ENCODE data around the gene GALM. TPM values are rescaled to one million over a fixed set of nuclear protein-coding genes. Genes with fewer than 3 reads are reported as not detected.

Gene GALM
- total and polyA plus RNA-seq, 2 of the 13 experiments (the other 11 are each of a cell fraction or from before 2014, with no cell fraction given): 65.5 to 90.0 TPM

DNA sequence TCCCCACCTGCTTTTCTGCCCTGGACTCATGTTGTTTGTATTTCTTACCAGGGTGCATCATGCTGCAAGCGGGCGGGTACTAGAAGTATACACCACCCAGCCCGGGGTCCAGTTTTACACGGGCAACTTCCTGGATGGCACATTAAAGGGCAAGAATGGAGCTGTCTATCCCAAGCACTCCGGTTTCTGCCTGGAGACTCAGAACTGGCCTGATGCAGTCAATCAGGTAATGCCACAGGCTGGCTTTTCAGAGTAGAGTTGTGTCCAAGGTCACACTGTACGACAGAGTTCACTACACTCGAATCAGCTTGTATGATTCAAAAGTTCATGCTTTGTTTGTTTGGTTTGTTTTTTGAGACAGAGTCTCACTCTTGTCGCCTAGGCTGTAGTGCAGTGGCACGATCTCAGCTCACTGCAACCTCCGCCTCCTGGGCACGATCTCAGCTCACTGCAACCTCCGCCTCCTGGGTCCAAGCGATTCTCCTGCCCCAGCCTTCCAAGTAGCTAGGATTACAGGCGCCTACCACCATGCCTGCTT is 65.8 kb downstream of the GALM start (continued):
- TF ChIP-seq, protein P1, sequence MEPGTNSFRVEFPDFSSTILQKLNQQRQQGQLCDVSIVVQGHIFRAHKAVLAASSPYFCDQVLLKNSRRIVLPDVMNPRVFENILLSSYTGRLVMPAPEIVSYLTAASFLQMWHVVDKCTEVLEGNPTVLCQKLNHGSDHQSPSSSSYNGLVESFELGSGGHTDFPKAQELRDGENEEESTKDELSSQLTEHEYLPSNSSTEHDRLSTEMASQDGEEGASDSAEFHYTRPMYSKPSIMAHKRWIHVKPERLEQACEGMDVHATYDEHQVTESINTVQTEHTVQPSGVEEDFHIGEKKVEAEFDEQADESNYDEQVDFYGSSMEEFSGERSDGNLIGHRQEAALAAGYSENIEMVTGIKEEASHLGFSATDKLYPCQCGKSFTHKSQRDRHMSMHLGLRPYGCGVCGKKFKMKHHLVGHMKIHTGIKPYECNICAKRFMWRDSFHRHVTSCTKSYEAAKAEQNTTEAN (CRISPR knock-in tag; conservative IDR thresholded peaks at IDR 0.05): peak; percentile 21; the same call in 1 of the 2 replicates
- TF ChIP-seq, protein P2, sequence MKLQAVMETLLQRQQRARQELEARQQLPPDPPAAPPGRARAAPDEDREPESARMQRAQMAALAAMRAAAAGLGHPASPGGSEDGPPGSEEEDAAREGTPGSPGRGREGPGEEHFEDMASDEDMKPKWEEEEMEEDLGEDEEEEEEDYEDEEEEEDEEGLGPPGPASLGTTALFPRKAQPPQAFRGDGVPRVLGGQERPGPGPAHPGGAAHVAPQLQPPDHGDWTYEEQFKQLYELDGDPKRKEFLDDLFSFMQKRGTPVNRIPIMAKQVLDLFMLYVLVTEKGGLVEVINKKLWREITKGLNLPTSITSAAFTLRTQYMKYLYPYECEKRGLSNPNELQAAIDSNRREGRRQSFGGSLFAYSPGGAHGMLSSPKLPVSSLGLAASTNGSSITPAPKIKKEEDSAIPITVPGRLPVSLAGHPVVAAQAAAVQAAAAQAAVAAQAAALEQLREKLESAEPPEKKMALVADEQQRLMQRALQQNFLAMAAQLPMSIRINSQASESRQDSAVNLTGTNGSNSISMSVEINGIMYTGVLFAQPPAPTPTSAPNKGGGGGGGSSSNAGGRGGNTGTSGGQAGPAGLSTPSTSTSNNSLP (IDR thresholded peaks at IDR 0.05; ENCODE audit: low read depth, low read length): peak; percentile 79
- TF ChIP-seq PITX1 (CRISPR knock-in tag; IDR thresholded peaks at IDR 0.05): peak; percentile 82; the same call in 1 of the 2 replicates
- TF ChIP-seq FOXJ3 (CRISPR knock-in tag; IDR thresholded peaks at IDR 0.05; ENCODE audit: borderline replicate concordance): no peak
- TF ChIP-seq, protein P3, sequence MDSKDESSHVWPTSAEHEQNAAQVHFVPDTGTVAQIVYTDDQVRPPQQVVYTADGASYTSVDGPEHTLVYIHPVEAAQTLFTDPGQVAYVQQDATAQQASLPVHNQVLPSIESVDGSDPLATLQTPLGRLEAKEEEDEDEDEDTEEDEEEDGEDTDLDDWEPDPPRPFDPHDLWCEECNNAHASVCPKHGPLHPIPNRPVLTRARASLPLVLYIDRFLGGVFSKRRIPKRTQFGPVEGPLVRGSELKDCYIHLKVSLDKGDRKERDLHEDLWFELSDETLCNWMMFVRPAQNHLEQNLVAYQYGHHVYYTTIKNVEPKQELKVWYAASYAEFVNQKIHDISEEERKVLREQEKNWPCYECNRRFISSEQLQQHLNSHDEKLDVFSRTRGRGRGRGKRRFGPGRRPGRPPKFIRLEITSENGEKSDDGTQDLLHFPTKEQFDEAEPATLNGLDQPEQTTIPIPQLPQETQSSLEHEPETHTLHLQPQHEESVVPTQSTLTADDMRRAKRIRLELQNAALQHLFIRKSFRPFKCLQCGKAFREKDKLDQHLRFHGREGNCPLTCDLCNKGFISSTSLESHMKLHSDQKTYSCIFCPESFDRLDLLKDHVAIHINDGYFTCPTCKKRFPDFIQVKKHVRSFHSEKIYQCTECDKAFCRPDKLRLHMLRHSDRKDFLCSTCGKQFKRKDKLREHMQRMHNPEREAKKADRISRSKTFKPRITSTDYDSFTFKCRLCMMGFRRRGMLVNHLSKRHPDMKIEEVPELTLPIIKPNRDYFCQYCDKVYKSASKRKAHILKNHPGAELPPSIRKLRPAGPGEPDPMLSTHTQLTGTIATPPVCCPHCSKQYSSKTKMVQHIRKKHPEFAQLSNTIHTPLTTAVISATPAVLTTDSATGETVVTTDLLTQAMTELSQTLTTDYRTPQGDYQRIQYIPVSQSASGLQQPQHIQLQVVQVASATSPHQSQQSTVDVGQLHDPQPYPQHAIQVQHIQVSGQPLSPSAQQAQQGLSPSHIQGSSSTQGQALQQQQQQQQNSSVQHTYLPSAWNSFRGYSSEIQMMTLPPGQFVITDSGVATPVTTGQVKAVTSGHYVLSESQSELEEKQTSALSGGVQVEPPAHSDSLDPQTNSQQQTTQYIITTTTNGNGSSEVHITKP (CRISPR knock-in tag; IDR thresholded peaks at IDR 0.05; ENCODE audit: low read depth): no peak; the same call in 1 of the 2 replicates
- no peak for TF ChIP-seq ZNF558 (CRISPR knock-in tag; IDR thresholded peaks at IDR 0.05; ENCODE audit: borderline replicate concordance)
- no peak for TF ChIP-seq YY1 (IDR thresholded peaks at IDR 0.05; ENCODE audit: insufficient read depth, insufficient replicate concordance, low read depth, low read length)
- TF ChIP-seq, protein P4, sequence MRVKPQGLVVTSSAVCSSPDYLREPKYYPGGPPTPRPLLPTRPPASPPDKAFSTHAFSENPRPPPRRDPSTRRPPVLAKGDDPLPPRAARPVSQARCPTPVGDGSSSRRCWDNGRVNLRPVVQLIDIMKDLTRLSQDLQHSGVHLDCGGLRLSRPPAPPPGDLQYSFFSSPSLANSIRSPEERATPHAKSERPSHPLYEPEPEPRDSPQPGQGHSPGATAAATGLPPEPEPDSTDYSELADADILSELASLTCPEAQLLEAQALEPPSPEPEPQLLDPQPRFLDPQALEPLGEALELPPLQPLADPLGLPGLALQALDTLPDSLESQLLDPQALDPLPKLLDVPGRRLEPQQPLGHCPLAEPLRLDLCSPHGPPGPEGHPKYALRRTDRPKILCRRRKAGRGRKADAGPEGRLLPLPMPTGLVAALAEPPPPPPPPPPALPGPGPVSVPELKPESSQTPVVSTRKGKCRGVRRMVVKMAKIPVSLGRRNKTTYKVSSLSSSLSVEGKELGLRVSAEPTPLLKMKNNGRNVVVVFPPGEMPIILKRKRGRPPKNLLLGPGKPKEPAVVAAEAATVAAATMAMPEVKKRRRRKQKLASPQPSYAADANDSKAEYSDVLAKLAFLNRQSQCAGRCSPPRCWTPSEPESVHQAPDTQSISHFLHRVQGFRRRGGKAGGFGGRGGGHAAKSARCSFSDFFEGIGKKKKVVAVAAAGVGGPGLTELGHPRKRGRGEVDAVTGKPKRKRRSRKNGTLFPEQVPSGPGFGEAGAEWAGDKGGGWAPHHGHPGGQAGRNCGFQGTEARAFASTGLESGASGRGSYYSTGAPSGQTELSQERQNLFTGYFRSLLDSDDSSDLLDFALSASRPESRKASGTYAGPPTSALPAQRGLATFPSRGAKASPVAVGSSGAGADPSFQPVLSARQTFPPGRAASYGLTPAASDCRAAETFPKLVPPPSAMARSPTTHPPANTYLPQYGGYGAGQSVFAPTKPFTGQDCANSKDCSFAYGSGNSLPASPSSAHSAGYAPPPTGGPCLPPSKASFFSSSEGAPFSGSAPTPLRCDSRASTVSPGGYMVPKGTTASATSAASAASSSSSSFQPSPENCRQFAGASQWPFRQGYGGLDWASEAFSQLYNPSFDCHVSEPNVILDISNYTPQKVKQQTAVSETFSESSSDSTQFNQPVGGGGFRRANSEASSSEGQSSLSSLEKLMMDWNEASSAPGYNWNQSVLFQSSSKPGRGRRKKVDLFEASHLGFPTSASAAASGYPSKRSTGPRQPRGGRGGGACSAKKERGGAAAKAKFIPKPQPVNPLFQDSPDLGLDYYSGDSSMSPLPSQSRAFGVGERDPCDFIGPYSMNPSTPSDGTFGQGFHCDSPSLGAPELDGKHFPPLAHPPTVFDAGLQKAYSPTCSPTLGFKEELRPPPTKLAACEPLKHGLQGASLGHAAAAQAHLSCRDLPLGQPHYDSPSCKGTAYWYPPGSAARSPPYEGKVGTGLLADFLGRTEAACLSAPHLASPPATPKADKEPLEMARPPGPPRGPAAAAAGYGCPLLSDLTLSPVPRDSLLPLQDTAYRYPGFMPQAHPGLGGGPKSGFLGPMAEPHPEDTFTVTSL (CRISPR knock-in tag; IDR thresholded peaks at IDR 0.05; ENCODE audit: borderline replicate concordance): peak; percentile 69; the same call in 1 of the 2 replicates
- no peak for TF ChIP-seq ZFP36L1 (CRISPR knock-in tag; IDR thresholded peaks at IDR 0.05)
- TF ChIP-seq, protein P5, sequence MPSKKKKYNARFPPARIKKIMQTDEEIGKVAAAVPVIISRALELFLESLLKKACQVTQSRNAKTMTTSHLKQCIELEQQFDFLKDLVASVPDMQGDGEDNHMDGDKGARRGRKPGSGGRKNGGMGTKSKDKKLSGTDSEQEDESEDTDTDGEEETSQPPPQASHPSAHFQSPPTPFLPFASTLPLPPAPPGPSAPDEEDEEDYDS (CRISPR knock-in tag; IDR thresholded peaks at IDR 0.05): no peak
- TF ChIP-seq ZNF205 (CRISPR knock-in tag; IDR thresholded peaks at IDR 0.05): no peak
- no peak for TF ChIP-seq ATAD3A (CRISPR knock-in tag; IDR thresholded peaks at IDR 0.05)
- no peak; the same call in 1 of the 2 replicates for TF ChIP-seq ZNF724P (CRISPR knock-in tag; IDR thresholded peaks at IDR 0.05; ENCODE audit: borderline replicate concordance)
- TF ChIP-seq SIX4 (CRISPR knock-in tag; IDR thresholded peaks at IDR 0.05): no peak
- no peak for TF ChIP-seq MTA3 (CRISPR knock-in tag; IDR thresholded peaks at IDR 0.05)

Data from HepG2 (cell line).